T1000 (cell line): ENCODE data around the gene ARL8B.

Source experiments
- DNase-seq: peaks from one replicate; lab custom pipeline; 2025; ENCODE audit warnings: mixed read lengths; lab: John Stamatoyannopoulos, UW

Gene ARL8B

GRCh38 chr3:5187156-5187919 lies 65.2 kb downstream of the ARL8B start, which contains the start of gene EDEM1:
EDEM1 (plus strand) TSS chr3:5187707; CDS start chr3:5187806, 99 bp downstream.
- DNase-seq = peak; percentile 96

DNA sequence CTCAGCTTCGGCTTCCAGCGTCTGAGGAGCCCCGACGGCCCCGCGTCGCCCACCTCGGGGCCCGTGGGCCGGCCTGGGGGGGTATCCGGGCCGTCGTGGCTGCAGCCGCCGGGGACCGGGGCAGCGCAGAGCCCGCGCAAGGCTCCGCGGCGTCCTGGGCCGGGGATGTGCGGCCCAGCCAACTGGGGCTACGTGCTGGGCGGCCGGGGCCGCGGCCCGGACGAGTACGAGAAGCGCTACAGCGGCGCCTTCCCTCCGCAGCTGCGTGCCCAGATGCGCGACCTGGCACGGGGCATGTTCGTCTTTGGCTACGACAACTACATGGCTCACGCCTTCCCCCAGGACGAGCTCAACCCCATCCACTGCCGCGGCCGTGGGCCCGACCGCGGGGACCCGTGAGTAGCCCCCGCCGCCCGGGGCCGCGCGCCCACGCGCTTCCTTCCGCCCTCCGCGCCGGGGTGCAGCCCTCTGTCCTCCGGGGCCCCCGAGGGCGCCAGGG lies 65.9 kb downstream of the ARL8B start:
- no peak for DNase-seq

- DNase-seq = no peak
Measured at GRCh38 chr3:5188419-5189221, 66.5 kb downstream of the ARL8B start.

GRCh38 chr3:5190147-5190791 lies 68.2 kb downstream of the ARL8B start:
- no peak for DNase-seq

DNA sequence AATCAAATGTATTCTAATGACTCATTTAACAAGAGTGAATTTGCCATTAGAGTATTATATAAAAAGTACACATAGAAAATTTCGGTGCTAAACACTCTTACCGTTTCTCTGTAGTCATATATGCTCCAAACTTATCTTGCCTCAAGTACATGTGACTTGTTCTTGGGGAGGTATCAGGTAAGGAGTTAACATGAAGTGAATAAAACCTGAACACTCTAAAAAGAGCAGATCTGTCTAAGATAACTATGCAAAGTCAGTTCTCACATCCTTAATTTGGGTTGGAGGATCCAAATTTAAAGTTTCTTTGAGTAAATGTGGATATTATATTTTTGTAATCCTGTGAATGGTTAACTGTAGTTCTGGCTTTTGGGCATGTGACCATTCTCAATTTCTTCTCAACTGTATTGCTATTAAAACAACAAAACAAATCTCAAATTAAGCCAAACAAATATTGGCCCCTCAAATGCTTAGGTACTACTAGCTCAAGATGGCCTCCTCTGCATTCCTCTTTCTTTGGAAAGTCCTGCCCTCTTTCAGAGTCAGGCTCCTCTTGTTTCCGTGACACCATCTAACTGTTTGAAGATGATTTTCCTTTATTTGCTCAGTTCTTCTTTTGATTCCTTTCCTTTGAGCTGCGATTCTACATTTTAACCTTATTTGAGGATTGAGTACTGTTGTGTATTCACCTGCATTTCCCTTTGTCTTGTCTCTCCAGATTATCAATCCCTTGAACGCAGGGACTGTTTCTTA lies 69.6 kb downstream of the ARL8B start:
- DNase-seq = no peak

- DNase-seq = no peak
Measured at GRCh38 chr3:5192571-5193365, 70.7 kb downstream of the ARL8B start.

DNA sequence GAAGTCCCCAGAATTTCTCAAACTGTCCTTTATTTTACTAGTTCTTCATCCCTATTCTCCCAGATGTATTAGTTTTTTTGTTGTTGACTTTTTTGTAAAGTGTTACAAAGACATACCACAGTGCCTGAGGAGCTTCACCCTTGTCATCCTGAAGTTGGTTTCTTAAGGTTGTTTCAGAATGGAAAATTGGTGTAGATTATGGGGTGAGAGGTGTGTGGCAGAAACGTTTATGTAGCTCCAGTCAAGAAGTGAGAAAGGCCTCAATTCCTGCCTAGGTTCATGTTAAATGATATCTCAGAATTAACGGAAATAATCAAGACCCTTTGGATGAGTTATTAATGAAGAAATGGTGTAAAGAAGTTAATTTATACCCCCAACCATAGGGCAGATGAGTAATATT lies 72.2 kb downstream of the ARL8B start:
- no peak for DNase-seq

- no peak for DNase-seq
Measured at GRCh38 chr3:5194801-5195509, 72.9 kb downstream of the ARL8B start.

DNA sequence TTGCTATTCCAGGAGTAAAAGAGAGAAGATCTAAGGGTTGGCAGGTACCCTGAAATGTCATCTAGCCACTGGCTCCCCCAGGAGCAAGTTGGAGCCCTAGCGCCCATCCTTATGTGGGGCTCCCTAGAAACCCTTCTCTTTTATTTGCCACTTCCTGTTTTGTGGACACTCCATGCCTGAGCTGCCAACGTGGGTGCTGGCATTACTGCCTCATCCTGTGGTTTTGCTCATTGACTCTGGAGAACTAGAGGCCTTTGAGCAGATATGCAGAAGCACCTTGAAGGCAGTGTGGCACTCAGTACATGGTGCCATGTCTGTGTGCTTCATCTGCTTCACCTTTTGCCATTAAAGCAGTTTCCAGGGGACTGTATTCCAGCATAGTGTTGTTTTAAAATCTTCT lies 73.5 kb downstream of the ARL8B start:
- no peak for DNase-seq

GRCh38 chr3:5197022-5197421 lies 74.9 kb downstream of the ARL8B start:
- no peak for DNase-seq

- DNase-seq = no peak
Measured at GRCh38 chr3:5197470-5198312, 75.6 kb downstream of the ARL8B start.

GRCh38 chr3:5198313-5198677 lies 76.2 kb downstream of the ARL8B start:
- DNase-seq = no peak

- DNase-seq = no peak
Measured at GRCh38 chr3:5198986-5199731, 77.1 kb downstream of the ARL8B start.

GRCh38 chr3:5201536-5201935 lies 79.4 kb downstream of the ARL8B start:
- no peak for DNase-seq

DNA sequence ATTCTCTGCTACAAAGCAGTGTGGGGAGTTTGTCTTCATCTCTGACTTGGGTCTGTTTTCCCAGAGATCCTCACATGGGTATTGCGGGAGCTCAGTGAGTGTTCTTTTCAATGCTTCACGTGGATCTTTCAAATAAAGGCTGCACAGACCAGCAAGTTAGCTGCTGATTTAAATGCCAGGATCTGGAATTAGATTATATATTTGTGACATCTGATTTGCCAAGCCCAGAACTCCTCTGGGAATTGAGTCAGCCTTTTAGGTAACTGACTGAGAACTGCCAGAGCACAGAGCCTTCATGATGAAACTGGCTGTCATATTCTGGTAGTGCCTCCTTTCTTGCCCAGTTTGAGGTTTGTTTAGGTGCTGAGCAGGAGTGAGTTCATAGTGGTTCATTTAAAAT lies 80.1 kb downstream of the ARL8B start:
- DNase-seq = no peak

DNA sequence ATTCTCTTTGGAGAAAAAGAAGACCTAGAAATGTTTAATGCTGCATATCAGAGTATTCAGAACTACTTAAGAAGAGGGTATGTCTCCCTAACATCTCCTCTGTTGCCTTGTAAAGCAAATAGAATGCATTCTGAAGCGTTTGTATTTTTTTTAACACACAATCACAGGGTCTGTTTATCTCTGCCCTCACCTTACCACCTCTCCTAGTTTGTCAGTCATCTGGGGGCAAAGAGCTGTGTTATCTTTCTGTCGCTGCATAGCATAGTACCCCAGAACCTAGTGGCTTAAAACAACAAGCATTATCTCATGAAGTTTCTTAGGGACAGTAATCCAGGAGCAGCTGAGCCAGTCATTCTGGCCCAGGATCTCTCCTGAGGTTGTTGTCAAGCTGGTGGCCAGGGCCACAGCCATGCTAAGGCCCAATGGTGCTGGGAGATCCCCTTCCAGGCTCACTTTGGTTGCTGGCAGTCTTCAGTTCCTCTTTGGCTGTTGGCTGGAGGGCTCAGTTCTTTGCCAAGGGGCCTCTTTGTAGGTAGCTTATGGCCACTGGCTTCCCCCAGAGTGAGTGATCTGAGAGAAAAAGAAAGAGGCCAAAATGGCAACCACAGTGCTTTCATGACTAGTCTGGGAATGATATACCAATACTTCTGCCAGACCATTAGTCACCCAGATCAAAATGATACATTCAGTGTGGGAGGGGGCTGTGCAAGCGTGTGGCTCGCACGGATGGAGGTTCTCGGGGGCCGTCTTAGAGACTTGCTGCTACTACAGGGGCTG lies 83.3 kb downstream of the ARL8B start:
- DNase-seq = no peak

DNA sequence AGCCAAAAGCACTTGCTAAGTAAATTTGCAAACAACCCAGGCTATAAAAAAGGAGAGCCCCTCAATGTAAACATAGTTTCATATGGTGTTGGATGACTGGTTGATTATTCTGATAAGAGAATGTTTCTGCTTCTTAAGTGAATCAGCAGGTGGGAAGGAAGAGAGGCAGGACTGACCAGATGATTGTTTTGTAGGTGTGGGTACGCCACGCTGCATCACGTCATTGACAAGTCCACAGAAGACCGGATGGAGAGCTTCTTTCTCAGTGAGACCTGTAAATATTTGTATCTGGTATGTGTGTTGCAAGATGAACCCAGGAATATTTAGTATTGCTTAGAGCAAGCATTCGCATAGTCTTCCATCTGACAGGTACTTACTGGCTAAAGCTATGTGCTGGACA lies 88.8 kb downstream of the ARL8B start:
- DNase-seq = no peak
